NB4 (cell line): ENCODE measurements around the gene DCAF6.

Source experiments
- TF ChIP-seq, protein P1 (sequence below): IDR thresholded peaks from one replicate; pipeline ENCODE4 v1.5.1; 2012; ENCODE audit warnings: low read depth, low read length
- TF ChIP-seq, protein P2 (sequence below): IDR thresholded peaks from 2 replicates; pipeline ENCODE4 v1.6.1; 2011; ENCODE audit warnings: low read depth, low read length

DNA sequence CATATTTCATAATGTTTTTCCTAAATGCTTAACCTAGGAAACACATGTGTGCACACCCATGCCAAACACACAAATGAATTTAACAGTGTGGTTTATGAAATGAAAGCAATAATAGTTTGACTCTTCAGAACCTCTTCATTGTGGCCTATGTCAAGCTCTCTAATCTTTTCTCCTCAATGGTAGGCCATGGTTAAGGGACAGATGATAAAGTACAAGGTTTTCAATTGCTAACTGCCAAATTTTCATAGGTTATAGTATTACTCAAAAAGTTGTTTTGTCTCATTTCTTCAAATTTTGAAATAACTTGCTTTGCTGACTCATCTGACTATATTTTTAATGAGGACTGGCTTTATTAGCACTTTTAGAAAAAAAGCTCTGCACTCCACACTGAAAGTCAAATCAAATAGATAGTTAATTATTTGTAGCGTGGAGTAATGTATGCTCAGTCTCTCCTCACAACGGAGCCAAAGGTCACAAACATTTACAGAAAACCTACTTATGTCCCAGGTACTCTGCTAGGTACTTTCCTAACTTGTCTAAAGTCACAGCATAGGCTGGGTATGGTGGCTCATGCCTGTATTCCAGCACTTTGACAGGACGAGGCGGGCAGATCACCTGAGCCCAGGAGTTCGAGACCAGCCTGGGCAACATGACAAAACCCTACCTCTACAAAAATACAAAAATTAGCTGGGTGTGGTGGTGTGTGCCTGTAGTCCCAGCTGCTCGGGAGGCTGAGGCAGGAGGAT is 19.5 kb upstream of the DCAF6 start:
- TF ChIP-seq, protein P1, sequence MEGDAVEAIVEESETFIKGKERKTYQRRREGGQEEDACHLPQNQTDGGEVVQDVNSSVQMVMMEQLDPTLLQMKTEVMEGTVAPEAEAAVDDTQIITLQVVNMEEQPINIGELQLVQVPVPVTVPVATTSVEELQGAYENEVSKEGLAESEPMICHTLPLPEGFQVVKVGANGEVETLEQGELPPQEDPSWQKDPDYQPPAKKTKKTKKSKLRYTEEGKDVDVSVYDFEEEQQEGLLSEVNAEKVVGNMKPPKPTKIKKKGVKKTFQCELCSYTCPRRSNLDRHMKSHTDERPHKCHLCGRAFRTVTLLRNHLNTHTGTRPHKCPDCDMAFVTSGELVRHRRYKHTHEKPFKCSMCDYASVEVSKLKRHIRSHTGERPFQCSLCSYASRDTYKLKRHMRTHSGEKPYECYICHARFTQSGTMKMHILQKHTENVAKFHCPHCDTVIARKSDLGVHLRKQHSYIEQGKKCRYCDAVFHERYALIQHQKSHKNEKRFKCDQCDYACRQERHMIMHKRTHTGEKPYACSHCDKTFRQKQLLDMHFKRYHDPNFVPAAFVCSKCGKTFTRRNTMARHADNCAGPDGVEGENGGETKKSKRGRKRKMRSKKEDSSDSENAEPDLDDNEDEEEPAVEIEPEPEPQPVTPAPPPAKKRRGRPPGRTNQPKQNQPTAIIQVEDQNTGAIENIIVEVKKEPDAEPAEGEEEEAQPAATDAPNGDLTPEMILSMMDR, result no peak
- TF ChIP-seq, protein P2, sequence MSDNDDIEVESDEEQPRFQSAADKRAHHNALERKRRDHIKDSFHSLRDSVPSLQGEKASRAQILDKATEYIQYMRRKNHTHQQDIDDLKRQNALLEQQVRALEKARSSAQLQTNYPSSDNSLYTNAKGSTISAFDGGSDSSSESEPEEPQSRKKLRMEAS, result no peak
